HS-5 (cell line): ENCODE data around the gene CDH5.

Experiments used
- DNase-seq: peaks from one replicate; pipeline ENCODE4 v3.0.0-alpha.2; 2012; ENCODE audit warnings: low read depth

Gene CDH5

DNA sequence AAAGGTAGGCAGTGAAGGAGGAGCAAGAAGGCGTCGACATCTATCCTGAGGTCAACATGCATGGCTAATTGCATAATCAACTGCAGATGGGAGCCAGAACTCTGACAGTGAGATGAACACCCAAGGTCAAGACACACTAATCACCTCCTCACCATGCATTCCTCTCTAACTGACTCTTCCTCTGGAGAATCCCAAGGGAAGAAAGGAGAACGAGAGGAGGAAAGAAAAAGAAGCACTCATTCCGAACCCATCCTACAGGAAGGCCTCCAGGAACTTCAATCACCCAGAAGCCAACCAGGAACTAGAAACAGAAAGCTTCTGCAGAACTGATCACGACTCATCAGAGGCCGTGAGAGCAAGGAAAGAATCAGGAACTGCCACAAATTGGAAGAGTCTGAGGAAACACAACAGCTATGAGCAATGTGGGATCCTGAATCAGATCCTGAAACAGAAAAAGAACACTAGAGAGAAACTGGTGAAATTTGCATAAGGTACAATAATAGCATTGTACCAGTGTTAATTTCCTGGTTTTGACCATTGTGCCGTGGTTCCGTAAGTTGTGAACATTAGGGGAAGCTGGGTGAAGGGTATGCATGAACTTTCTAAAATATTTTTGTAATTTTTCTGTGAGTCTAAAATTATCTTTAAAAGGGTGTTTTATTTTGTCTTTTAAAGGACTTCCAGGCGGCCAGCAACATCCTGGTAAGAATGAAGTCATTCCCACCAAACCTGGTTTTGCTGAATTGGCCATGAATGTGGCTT is 50.6 kb downstream of the CDH5 start:
- DNase-seq = peak; percentile 88

DNA sequence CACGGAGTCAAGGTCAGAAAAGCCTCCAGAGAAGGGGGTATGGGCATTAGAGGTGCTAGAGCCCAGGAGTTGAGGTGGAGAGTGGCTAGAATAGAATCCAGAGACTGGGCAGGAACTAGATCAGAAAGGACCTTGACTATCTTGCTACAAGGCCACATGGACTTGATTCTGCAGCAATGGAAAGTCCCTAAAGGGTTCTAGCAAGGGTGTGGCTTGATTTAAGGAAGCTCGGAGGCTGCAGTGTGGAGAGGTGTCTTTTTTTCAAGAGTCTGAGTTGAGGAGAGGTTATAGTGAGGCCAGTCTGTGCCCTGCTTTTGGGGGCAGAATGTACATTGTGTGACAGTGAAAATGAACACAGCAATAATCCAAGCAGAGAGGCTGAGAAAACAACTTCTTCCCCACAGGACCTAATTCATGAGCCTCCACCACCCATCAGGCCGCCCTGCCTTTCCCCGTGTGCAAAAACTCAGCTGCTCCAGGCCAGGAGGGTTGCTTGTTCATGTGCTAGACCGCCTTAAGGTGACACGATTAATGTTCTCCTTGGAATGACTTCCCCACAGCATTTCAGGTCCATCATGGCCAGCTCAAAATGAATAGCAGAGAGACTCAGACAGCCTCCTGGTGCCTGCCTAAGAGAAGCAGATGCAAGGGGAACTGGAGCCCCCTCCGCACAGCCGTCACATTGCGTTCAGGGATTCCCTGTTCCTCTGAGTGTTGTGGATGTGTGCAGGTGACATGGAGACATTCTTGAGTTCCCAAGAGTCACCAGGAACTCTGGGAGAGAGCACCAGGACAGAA is 51.9 kb downstream of the CDH5 start:
- no peak for DNase-seq

DNA sequence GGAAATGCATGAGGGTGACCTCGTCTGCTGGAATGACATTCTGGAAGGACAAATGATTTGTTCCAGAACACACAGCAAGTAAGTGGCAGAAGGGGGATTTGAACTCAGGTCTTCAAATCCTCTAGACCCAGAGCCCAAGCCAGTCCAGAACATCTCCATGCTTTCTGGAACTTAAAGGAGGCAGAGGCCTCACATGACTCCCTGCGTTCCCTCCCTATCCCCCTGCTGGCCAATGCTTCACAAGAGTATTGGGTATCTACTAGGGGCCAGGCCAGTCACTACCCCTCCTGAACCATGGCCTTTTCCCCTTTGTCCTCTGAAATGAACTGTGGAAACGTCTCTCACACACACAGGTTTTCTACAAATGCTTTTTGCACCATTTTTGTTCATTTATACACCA is 53.0 kb downstream of the CDH5 start:
- no peak for DNase-seq

DNA sequence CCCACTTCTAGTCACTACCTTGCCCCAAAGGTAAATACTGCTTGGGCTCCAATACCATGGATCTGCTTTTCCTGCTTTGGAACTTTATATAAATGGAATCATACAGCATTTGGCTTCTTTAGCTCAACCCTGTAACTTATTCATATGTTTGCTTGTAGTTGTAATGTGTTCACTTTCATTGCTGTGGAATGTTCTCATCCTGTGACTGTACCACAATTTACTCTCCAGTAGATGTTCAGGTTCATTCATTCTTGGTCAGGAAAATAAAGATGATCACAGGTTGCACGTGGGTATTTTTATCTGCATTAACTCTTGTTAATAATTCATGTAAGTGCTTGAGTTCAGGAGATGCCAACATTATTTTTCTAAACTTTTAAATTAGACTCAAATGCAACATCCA is 53.9 kb downstream of the CDH5 start:
- no peak for DNase-seq

DNA sequence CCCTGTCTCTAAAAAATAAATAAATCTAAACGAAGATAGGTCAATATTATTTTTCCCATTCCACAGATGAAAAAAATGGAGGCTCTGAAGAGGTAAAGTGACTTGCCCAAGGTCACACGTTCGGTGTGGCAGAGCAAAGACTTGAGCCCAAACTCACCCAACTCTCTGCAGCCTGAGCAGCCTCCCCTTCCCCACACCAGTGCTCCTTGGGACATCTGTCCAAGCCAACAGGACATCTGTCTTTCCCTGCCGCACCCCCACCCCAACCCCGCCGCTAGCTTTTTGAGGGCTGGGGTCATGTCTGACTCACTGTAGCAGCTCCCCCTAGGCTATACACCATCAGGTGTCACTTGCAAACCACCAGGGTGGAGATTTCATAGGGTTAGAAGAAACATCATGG is 55.4 kb downstream of the CDH5 start:
- DNase-seq = no peak

DNA sequence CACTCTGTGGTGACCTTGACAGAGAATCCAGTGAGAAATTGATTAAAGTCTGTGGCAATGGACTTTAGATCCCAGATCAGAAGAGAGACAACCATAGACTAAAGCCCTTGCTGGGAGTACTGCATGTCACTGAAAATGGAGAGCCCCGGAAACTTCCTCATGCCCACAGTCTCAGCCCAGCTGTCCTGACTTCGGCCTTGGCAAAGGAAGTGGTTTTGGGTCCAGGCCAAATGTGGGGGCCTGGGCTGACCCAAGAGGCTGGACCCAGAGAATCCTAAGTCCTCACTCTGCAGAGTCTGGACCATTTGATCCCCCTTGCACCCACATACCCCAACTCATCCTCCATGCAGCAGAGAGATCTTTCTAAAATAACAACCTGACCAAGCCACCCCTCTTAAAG is 55.9 kb downstream of the CDH5 start:
- no peak for DNase-seq

DNA sequence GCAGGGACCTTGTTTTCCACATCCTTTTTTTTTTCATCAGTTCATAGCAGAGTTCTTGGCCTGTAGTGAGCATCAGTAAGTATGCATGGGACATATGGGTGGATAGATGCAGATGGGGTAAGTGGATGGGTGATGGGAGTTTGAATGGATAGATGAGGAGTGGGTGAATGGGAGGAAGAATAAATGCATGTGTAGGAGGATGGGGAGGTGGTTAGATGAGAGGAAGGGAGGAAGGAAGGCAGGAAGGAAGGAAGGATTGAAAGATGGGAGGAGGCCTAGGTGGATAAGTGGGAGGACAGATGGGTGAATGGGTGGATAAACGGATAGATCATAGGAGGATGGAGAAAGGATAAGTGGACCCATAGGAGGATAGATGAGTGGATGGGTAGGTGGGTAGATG is 56.7 kb downstream of the CDH5 start:
- DNase-seq = no peak

DNA sequence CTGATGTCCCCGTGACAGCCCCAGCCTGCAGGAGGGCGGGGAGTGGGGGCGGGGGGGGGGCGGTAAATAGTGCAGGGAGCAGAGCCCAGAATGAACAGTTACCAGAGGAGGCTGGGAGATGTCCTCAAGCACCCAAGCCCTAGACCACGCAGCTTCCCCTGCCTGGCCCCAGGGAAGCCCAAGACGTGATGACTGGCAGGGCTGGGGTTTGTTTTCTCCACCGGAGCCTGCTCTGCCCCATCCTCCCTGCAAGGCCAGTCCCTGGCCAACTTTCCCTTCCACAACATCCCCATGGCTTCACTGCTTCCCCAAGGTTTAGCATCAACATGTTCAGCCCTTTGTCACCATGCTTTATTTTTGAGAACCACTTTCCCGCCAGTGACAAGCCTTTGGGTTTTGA is 59.2 kb downstream of the CDH5 start:
- no peak for DNase-seq

DNA sequence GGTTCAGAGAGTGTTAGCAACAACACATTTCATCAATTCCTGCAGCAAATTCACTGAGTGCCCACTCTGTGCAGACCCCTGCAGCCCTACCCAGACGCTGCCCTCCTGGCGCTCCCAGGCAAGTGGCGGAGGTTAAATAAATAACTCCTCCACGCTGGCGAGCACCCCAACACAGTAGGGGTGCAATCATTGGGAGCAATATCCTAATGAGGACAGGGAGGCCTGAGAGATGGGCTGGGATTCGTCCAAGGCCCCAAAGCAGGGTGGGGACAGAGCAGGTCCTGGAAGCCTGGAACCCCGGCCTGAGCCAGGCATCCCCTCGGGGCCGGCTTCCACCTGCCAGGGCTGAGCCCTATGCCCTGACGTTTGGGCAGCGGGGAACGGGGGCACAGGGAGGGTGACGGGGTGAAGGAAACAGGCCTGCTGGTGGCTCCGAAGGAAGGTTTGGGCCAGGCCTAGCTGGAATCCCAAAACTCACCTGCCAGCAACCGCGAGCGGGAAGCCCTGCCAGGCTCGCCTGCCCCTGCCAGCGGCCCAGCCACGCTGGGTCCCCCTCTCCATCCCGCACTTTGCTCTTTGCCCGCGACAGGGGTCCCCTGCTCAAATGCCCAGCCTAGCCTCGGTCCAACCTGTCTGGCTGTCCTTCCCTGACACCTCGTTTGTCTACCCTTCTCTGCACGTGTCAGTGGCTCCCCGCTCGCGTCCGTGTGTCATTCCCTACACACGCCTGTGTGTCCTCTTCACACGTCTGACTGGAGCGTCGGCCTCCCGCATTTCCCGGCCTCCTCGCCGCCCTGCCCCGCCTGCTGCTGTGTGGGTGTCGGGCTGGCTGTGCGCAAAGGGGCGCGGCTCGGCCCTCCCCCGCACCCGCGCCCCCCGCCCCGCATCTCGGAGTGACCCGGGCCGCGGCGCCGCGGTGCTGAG is 59.9 kb downstream of the CDH5 start:
- no peak for DNase-seq

DNA sequence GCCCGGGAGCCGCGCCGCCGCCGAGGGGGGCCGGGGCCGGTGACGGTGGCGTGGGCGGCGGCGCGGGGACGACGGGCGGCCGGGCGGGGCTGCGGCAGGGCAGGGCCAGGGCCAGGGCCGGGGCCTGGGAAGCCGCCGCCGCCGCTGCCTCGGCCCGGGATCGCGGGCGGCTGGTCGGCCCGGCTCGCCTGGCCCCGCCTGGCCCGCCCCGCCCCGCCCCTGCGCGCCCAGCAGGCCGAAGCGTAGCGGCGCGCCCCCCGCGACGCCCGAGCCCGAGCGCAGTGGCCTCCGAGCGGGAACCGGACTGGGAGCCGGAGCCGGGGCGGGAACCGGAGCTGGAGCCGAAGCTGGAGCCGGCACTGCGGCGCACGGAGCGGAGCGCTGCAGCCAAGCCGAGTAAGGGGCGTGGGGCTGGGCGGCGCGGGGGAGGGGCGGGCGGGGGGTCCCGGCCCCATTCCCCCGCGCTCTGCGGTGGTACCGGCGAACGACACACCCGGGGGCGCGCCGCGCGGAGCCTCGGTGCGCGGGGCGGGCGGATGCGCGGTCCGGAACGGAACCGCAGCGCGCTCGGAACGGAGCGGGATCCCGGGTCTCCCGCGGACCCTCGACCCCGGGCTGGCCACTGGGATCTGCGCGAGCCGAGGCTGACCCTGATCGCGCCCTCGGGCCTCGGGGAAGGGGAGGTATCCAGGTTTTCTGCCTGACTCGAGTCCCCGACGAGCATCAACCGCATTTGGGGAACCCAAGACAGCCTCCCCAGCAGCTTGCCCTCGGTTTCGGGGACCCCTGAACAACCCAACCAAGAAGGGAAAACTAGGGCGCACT is 60.8 kb downstream of the CDH5 start, which contains the start of gene BEAN1:
Gene BEAN1, plus strand, starts transcription at position 260 of the 825 bp plus-strand sequence. CDS start 10,382 bp downstream, outside the sequence.
- DNase-seq = no peak

DNA sequence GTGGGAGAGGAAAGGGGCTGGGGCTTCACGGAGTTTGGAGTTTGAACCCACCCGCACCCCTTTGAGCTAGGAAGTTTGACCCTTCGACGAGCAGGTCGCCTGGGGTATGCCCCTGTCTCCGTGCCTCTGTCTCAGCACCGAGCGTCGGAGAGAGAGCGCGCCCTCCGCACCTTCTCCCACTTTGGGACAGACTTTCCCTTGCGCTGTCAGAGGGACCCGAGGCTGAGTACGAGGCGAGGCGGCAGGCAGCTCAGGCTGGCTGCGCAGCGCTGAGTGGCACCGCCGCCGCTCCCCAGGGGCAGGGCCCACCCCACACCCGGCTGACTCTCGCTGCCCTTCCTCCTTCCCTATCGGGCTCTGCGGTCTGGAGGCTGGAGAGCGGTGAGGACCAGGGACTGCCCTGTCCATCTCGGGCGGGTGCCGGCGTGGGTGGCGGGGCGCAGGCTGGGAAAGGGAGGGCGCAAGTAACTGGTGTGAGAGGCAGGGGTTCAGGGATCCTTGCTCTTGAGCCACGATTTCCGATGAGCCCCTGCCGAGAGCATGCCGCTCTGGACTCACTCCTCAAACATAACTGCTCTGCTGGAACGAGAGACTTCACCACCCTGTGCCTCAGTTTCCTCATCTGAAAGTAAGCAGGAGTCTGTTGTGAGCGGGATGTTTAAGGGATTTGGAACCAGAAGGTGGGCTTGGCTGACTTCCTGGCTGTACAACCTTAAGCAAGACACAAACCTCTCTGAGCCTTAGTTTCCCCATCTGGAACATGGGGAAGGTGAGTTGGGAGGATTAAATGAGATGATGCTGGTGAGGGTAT is 61.6 kb downstream of the CDH5 start:
- DNase-seq = no peak

DNA sequence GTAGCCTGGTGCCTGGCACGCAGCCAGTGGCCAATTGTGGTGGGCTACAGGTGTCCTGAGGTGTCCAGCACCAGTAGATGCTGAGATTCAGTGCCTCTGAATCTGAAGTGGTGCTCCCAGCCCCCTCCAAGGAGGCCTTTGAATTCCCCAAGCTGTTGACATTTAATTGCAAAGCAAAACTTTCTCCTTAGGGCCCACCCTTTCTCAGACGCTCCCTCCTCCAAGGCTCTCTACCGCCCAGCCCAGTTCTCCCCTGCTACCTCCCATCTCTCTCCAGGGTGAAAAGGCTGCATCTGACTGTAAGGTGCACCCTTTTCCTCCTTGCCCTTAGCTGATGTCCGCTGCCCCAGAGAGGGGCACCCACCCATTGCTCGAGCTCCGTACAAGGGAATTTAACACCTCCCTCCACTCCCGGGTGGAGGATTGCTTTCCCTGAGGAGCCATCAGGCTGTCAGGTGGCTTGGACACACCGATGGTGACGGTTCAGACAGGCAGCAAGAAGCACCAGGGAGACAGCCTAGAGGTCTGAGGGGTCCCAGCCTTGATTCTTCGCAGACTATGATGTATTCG is 62.3 kb downstream of the CDH5 start:
- DNase-seq = no peak

DNA sequence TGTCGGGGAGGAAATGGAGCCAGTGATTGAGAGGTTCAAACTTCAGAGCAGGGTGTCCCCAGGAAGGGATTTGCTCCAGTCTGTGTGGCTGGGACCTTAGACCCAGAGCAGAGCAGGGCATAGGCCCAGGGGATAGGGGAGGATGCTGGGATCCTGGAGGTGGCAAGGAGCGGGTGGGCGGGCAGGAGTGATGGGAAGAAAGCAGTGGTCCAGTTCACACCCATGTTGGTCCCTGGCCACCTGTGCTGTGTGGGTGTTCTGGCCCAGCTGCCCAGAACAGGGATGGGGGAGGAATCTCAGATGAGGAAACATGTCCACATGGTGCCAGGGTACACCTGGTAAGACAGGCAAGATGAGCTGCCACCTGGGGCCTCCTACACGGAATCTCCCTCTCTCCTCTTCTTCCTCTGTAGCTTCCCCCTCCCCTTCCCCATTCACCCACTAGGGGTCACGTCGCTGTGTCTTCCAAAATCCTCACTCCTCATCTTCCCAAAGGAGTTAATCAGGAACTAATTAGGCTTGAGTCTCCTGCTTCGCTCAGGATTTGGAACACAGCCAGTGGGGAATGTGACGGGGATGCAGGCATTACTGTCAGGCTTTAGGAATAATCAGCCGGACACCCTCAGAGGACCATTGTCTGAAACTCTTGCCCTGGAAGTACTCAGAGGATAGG is 62.9 kb downstream of the CDH5 start:
- DNase-seq = no peak

DNA sequence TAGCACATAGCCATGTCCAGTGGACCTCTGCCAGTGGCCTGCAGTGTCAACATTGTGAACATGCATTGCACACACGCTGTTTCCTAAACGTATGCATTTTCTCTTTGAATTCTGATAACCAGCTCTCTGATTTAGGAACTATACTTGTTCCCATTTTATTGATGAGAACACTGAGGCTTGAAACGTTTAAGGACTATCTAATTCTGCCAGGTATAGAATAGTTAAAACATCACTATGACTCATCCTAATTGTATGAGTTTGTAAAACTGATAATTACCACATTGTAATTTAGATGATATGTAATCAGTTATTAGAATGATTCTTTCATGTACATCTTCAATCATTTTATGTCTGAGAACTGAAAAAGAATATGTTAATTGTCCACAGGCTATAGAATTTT is 63.7 kb downstream of the CDH5 start:
- DNase-seq = no peak

DNA sequence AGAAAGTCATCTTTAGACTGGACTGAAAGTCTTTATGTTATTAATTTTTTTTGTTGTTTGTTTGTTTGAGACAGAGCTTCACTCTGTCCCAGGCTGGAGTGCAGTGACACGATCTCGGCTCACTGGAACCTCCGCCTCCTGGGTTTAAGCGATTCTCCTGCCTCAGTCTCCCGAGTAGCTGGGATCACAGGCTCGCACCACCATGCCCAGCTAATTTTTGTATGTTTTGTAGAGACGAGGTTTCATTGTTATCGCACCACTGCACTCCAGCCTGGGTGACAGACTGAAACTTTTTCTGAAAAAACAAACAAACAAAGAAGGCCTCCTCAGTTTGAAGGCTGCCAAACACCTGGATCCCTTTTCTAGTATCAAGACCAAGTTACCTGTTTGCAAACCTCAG is 65.3 kb downstream of the CDH5 start:
- no peak for DNase-seq

DNA sequence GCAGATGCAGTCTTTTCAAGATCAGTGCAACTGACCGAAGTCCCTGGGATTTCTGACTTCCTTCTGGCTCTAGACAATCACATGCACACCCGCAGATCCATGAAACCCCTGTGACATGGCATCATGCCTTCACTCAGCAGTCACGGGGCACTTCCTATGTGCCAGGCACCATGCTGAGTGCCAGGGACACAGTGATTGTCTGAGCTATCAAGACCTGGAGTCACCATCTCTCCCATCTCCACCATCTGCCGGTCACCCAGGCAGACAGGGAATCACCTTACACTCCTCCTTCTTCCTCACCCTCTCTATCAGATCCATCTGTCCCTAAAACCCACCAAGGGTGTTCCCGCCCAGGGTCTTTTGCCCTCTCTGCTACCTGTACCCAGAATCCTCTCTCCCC is 65.9 kb downstream of the CDH5 start:
- DNase-seq = no peak

DNA sequence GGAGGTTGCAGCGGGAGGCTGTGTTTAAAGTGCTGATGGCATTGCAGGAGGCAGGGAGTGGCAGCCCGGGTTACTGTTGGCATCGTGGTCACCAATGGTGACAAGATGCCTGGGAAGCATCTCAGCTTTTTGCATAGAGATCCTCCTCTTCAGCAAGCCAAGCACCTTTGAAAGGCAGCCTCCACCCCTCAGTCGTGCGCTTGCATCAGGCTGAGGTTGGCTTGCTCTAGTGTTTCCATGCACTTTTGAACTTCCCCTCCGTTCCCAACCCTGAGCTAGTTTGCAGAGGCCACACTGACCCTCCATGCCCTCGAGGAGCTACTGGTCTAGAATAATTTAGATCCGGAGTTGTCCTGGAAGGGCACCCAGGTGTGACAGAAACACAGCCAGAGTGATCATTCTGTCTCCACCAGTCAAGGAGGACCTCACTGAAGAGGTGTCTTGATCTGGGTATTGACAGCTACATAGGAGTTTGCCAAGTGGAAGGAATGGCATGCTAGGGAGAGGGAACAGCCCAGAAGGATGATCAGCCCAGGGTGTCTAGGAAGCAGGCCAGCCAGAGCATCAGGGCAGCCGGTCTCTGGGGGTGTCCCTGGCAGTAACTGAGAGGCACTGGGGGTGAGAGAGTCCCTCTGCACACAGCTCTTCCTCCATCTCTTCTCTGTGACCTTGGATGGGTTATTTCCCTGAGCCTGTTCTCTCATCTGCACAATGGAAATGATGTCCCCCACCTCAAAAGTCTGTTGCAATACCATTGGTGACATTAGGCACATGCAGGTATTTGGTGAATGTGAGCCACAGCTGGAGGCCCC is 68.3 kb downstream of the CDH5 start:
- DNase-seq = no peak

DNA sequence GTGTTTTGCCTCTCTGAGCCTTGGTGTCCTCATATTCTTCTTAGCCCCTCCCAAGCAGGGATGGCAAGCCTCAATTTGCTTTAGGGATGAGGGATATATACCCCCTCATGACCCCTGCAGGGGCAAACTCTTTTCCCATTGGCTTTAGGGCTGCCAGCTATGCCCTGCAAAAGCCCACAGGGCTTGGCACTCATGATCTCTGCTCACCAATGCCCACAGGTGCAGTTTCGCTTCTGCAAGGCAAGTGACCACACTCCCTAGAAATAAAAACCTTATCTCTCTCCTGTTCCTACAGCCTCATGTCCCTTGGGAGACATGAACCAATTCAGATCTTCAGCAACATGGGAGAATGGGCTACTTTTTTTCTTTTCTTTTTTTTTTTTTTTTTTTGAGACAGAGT is 69.4 kb downstream of the CDH5 start:
- no peak for DNase-seq

DNA sequence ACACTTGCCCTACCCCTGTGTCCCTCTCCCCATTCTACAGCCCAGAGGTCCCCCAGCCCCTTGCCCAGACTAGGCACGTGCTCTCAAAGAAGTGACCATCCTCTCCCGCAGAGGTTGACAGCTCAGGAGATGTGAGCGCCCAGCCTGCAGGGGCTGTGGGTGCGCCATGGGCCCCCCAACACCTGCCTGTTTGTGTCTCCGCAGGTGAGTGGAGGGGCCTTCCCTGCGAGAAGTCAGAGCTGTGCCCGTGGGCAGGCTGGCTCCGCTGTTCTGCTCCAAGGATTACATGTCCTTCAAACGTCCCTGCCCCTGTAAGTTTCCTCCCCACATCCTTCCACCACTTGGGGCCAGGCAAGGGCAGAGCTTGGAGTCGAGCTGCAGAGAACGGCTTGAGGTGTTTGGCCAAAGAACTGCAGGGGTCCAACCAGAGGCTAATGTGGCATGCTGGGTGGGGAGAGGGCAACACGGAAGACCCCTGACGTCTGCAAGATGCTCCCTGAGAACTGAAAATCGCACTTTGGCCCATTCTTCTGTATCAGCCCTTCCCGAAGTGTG is 71.0 kb downstream of the CDH5 start:
- no peak for DNase-seq
